Suppressor macrophage (primary cell): ENCODE measurements around the gene CFC1B.
"Not testable (repeated sequence)": the region's sequence is repeated elsewhere in the genome, so short reads cannot be mapped to it uniquely, and the experiment has no call there.

Source experiments
- DNase-seq, 4 experiments: peaks; one replicate each; pipeline ENCODE4 v3.0.0-alpha.2; 2020 to 2022

CFC1B gene

GRCh38 chr2:130566165-130566564 lies 45.1 kb downstream of the CFC1B start:
- not testable (repeated sequence) for DNase-seq

- DNase-seq, result not testable (repeated sequence)
These were observed 50.9 kb downstream of the CFC1B start for GRCh38 chr2:130571929-130572328.

- not testable (repeated sequence) for DNase-seq
These were observed 53.2 kb downstream of the CFC1B start for GRCh38 chr2:130574230-130574629.

- DNase-seq, result not testable (repeated sequence)
These were observed 55.3 kb downstream of the CFC1B start for GRCh38 chr2:130576209-130576784.

- DNase-seq, result not testable (repeated sequence)
These were observed 56.5 kb downstream of the CFC1B start for GRCh38 chr2:130577559-130577958.
